Parathyroid adenoma (tissue), 2 donors: ENCODE data around the gene SPECC1L.

Source experiments
- H2AFZ ChIP-seq: fragments of 300-600 bp; sonication (generic); one replicate; pipeline ENCODE4 v1.7.0; 2017; ENCODE audit warnings: antibody characterized with exemption, mild to moderate bottlenecking
- H3K27ac ChIP-seq: fragments of 300-600 bp; sonication (generic); one replicate; pipeline ENCODE4 v1.7.0; 2017
- H3K27me3 ChIP-seq: fragments of 300-600 bp; sonication (generic); one replicate; pipeline ENCODE4 v1.7.0; 2017; ENCODE audit warnings: low read length; ENCODE audit not compliant: control insufficient read depth, insufficient read depth
- H3K36me3 ChIP-seq: fragments of 300-600 bp; sonication (generic); one replicate; pipeline ENCODE4 v1.7.0; 2017; ENCODE audit warnings: low read length; ENCODE audit not compliant: control insufficient read depth, insufficient read depth
- H3K4me1 ChIP-seq: fragments of 300-600 bp; sonication (generic); one replicate; pipeline ENCODE4 v1.7.0; 2017; ENCODE audit warnings: control low read depth
- H3K4me2 ChIP-seq: fragments of 300-600 bp; sonication (generic); one replicate; pipeline ENCODE4 v1.7.0; 2017; ENCODE audit warnings: low read length
- H3K4me3 ChIP-seq: fragments of 300-600 bp; sonication (generic); one replicate; pipeline ENCODE4 v1.7.0; 2017; ENCODE audit warnings: low read depth, low read length
- H3K79me2 ChIP-seq: fragments of 300-600 bp; sonication (generic); one replicate; pipeline ENCODE4 v1.7.0; 2017; ENCODE audit warnings: control low read depth
- H3K9ac ChIP-seq: fragments of 300-600 bp; sonication (generic); one replicate; pipeline ENCODE4 v1.7.0; 2017; ENCODE audit warnings: mild to moderate bottlenecking
- H3K9me3 ChIP-seq: fragments of 300-600 bp; sonication (generic); one replicate; pipeline ENCODE4 v1.7.0; 2017; ENCODE audit warnings: low read length; ENCODE audit not compliant: control insufficient read depth
- TF ChIP-seq, protein P1 (sequence below): fragments of 300-600 bp; sonication (generic); IDR thresholded peaks from one replicate; pipeline ENCODE4 v1.7.0; 2017; ENCODE audit warnings: antibody characterized with exemption, mild to moderate bottlenecking
- donor health status: primary hyperparathyroidism.

The SPECC1L gene

DNA sequence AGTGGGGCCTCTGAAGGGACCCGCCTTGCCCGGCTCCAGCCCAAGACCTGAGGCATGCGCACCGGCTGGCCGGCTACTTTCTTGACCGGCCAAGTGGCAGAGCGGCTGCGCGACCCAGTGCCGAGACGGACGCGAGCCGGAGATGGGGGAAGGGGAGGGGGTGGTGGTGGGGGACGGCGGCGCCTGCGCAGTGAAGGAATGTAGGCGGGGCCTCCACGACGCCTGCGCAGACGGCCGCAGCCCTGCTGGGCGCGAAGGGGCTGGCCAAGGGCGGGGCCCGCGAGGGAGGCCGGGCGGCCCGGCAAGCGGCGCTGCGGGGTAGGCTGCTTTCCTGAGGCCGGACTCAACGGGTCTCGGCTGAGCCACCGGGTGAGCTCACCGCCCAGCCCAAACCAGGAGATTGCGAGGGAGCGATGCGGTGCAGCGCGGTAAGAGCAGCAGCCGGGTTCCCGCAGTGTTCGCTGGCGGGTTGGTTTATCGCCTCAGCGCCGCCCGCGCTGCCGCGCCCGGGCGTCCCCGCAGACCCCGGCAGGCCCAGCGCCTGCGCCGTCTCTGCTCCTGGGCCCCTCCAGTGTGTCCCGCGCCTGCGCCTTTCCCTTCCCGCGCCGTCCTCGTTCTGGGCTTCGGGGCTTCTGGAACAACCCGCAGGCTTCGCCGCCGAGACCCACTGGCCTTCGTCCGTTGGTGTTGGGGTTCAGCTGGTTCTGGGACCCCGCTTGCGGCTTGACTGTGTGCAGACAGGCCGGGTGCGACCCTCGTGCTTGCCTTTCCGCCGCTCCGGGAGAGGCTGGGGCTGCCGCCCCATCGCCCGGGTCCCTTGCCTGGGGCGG, at the start of gene SPECC1L:
SPECC1L (plus strand) TSS at position 276 of the 830 bp plus-strand sequence. CDS start 31,401 bp downstream, outside the sequence.
- Histone ChIP-seq H3K9ac (no peak within 1 kb of the TSS), H3K4me3 (peak within 1 kb of the TSS; percentile 96), H3K4me1 (no peaks in the 10 kb centered on the region), H3K4me2 (peak within 1 kb of the TSS; percentile 90), H3K9me3 (no peaks in the 10 kb centered on the region), H2AFZ (peak within 1 kb of the TSS; percentile 92), H3K27ac (peak within 1 kb of the TSS; percentile 69), H3K27me3 (no peaks in the 10 kb centered on the region), H3K36me3 (no peaks in the 10 kb centered on the region), H3K79me2 (peaks cover 2% of the 10 kb centered on the region)
- TF ChIP-seq, protein P1, sequence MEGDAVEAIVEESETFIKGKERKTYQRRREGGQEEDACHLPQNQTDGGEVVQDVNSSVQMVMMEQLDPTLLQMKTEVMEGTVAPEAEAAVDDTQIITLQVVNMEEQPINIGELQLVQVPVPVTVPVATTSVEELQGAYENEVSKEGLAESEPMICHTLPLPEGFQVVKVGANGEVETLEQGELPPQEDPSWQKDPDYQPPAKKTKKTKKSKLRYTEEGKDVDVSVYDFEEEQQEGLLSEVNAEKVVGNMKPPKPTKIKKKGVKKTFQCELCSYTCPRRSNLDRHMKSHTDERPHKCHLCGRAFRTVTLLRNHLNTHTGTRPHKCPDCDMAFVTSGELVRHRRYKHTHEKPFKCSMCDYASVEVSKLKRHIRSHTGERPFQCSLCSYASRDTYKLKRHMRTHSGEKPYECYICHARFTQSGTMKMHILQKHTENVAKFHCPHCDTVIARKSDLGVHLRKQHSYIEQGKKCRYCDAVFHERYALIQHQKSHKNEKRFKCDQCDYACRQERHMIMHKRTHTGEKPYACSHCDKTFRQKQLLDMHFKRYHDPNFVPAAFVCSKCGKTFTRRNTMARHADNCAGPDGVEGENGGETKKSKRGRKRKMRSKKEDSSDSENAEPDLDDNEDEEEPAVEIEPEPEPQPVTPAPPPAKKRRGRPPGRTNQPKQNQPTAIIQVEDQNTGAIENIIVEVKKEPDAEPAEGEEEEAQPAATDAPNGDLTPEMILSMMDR, result peak; percentile 11

DNA sequence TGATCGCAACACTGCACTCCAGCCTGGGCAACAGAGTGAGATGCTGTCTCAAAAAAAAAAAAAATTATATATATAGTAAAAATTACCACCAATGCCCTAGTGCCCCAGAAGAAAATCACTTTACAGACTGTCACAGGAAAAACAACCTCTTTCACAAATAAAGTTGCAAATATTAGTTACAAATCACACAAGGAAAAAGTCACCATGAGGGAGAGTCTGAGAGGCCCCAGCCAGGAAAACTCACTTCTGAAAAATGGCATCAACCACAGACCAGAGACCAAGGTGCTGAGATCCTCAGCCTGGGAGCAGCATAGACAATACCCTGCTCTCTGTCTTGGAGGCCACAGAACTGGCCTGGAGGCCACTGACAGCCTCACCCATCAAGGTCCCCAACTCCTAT, 46.2 kb upstream of the SPECC1L start:
- Histone ChIP-seq H3K4me3 (no peak overlapping the region), H3K36me3 (no peaks in the 10 kb centered on the region), H3K27ac (no peak overlapping the region), H3K9ac (no peak overlapping the region), H2AFZ (no peak overlapping the region), H3K4me2 (no peak overlapping the region), H3K27me3 (no peaks in the 10 kb centered on the region), H3K79me2 (no peaks in the 10 kb centered on the region), H3K4me1 (no peaks in the 10 kb centered on the region), H3K9me3 (no peaks in the 10 kb centered on the region)
- TF ChIP-seq, protein P1, result no peak

- Histone ChIP-seq H2AFZ (no peak overlapping the region), H3K36me3 (no peaks in the 10 kb centered on the region), H3K27me3 (no peaks in the 10 kb centered on the region), H3K27ac (no peak overlapping the region), H3K4me2 (no peak overlapping the region), H3K79me2 (no peaks in the 10 kb centered on the region), H3K9ac (no peak overlapping the region), H3K4me1 (no peaks in the 10 kb centered on the region), H3K4me3 (no peak overlapping the region), H3K9me3 (no peaks in the 10 kb centered on the region)
- TF ChIP-seq, protein P1, result no peak
Observed at GRCh38 chr22:24225044-24225601, 45.5 kb upstream of the SPECC1L start.

DNA sequence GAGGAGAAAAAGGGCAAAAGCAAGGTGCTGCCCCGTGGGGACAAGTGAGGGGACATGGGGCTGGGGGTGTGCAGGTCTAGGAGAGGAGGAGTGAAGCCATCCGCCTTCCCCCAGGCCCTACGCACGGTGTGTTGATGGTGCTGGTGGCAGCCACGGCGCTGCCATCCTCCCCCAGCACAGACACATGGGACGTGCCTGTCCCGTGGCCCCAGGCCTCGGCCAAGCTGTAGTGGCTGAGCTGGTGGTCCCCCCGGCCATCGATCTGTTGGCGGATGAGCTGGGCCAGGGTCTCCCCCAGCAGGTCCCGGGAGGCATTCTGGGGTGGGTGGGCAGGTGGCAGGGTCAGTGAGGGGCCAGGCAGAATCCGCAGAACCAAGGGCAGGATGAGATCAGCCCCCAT, 44.7 kb upstream of the SPECC1L start:
- H3K4me1 ChIP-seq, result no peaks in the 10 kb centered on the region
- H3K9ac ChIP-seq, result no peak overlapping the region
- no peak overlapping the region for H3K4me2 ChIP-seq
- H3K27ac ChIP-seq, result no peak overlapping the region
- H3K9me3 ChIP-seq, result no peaks in the 10 kb centered on the region
- TF ChIP-seq, protein P1, result no peak
- H2AFZ ChIP-seq, result no peak overlapping the region
- H3K36me3 ChIP-seq, result no peaks in the 10 kb centered on the region
- H3K79me2 ChIP-seq, result no peaks in the 10 kb centered on the region
- no peak overlapping the region for H3K4me3 ChIP-seq
- H3K27me3 ChIP-seq, result no peaks in the 10 kb centered on the region
